Measurements from ENCODE around the gene HIC1. TPM values are rescaled to one million over a fixed set of nuclear protein-coding genes. Genes with fewer than 3 reads are reported as not detected.

HIC1 gene
- total and polyA plus RNA-seq, 4 donors = 1.1 to 69.2 (median 14.7) TPM

DNA sequence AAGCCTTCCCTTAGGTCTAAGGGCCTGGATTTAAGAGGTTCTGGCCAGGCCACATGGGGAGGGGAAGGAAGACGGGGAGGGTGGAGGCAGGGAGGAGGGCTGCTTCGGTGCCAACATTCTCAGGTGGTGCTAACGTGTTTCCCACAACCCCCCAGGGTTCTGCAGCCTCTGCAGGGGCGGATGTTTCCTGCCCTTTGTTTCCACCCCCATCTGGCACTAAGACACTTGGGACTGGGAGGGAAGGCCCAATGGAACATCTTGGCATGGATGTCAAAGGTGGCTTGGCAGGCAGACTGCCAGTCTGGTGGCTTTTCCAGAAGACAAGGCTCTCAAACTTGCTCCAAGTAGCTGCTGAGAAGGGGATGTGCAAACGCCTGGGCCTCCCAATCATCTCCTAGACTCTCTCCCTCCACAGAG, 12.7 kb downstream of the HIC1 start:
- intact Hi-C loops (cut with DNase I) = no loop called here
- 53 to 55% methylated on average over 5 of the region's 5 CpGs for WGBS, 2 donors
- no peak for ATAC-seq (ENCODE audit: low FRiP score)

DNA sequence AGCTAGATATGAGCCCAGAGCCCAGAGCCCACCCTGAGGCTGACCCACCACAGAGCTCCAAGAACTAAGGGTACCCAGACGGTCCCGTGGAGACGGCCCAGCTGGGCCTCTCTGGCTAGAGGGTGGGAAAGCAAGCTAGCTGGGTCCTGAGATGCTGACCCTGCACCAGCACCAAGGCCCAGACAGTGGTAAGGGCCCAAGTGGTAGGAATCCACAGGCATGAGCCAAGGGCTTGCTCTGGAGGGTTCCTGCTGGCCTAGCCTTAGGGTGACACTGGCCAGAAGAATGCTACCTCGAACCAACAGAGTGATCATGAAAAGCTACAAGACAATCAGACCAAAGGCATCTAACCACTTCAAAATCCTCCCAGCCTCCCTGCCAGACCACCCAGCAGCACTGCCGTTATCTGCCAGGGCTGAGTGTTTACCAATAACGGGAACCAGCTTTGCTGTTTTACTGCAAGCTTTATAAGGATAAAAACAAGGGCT, 13.2 kb downstream of the HIC1 start:
- 71% methylated on average over 6 of the region's 6 CpGs for WGBS, 2 donors
- ATAC-seq (ENCODE audit: low FRiP score) = no peak
- Histone ChIP-seq H3K4me1 (ENCODE audit: control insufficient read depth in 1 of 2, insufficient read depth in 2 of 2, low read length in 2 of 2) (no peaks in the 10 kb centered on the region), H3K9me3 (ENCODE audit: control insufficient read depth, low read length) (no peaks in the 10 kb centered on the region), H3K27ac (ENCODE audit: low read depth in 1 of 2, low read length in 2 of 2) (no peak overlapping the region), H3K36me3 (ENCODE audit: control insufficient read depth in 1 of 2, insufficient read depth in 2 of 2, low read length in 1 of 2) (peaks cover 0 to 3% of the 10 kb centered on the region in 2 donors), H3K27me3 (ENCODE audit: control insufficient read depth in 1 of 2, insufficient read depth in 2 of 2, low read length in 1 of 2) (no peaks in the 10 kb centered on the region), H3K4me3 (ENCODE audit: low read length in 2 of 2) (no peak overlapping the region)
- intact Hi-C loops (cut with DNase I) = no loop called here
- DNase-seq = peak in 1 of 2 donors; percentile 53

More for the DNA sequence above, 12.7 kb downstream of the HIC1 start:
- DNase-seq = peak in 1 of 2 donors; percentile 45
- Histone ChIP-seq H3K27me3 (ENCODE audit: control insufficient read depth in 1 of 2, insufficient read depth in 2 of 2, low read length in 1 of 2) (no peaks in the 10 kb centered on the region), H3K27ac (ENCODE audit: low read depth in 1 of 2, low read length in 2 of 2) (no peak overlapping the region), H3K4me1 (ENCODE audit: control insufficient read depth in 1 of 2, insufficient read depth in 2 of 2, low read length in 2 of 2) (no peaks in the 10 kb centered on the region), H3K4me3 (ENCODE audit: low read length in 2 of 2) (no peak overlapping the region), H3K36me3 (ENCODE audit: control insufficient read depth in 1 of 2, insufficient read depth in 2 of 2, low read length in 1 of 2) (peaks cover 0 to 3% of the 10 kb centered on the region in 2 donors), H3K9me3 (ENCODE audit: control insufficient read depth, low read length) (no peaks in the 10 kb centered on the region)

DNA sequence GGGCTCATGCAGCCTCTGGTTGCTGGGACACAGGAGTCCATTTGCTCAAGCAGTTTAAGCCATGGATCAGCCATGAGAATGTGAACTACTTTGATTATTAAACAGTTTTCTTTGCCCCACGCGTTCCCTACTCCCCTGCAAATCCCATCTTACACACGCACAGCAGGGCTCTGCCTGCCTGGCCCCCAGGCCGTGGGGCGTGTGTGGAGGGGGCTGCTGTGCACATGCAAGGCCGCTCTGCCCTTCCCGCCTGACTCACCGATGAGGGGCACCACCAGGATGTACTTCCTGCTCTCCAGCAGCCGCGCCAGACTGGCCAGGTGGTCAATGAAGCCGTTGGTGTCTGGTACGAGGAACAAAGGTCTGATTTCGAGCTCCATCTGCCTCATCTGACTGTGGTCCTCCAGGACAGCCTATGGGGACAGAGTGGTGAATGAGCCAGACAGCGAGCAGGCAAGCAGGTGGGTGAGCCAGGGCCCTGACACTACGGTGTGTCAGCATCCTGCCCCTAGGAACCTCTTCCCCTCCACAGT, 13.7 kb downstream of the HIC1 start:
- intact Hi-C loops (cut with DNase I) = no loop called here
- DNase-seq (peak in 1 of 2 donors; percentile 44), ATAC-seq (ENCODE audit: low FRiP score) (no peak)
- no peak overlapping the region for H3K4me3 ChIP-seq (ENCODE audit: low read length in 2 of 2)
- no peak overlapping the region for H3K27ac ChIP-seq (ENCODE audit: low read depth in 1 of 2, low read length in 2 of 2)
- H3K27me3 ChIP-seq (ENCODE audit: control insufficient read depth in 1 of 2, insufficient read depth in 2 of 2, low read length in 1 of 2) = no peaks in the 10 kb centered on the region
- peaks cover 0 to 3% of the 10 kb centered on the region in 2 donors for H3K36me3 ChIP-seq (ENCODE audit: control insufficient read depth in 1 of 2, insufficient read depth in 2 of 2, low read length in 1 of 2)
- H3K4me1 ChIP-seq (ENCODE audit: control insufficient read depth in 1 of 2, insufficient read depth in 2 of 2, low read length in 2 of 2) = no peaks in the 10 kb centered on the region
- WGBS, 2 donors = 82 to 85% methylated on average over 15 of the region's 15 CpGs
- no peaks in the 10 kb centered on the region for H3K9me3 ChIP-seq (ENCODE audit: control insufficient read depth, low read length)

DNA sequence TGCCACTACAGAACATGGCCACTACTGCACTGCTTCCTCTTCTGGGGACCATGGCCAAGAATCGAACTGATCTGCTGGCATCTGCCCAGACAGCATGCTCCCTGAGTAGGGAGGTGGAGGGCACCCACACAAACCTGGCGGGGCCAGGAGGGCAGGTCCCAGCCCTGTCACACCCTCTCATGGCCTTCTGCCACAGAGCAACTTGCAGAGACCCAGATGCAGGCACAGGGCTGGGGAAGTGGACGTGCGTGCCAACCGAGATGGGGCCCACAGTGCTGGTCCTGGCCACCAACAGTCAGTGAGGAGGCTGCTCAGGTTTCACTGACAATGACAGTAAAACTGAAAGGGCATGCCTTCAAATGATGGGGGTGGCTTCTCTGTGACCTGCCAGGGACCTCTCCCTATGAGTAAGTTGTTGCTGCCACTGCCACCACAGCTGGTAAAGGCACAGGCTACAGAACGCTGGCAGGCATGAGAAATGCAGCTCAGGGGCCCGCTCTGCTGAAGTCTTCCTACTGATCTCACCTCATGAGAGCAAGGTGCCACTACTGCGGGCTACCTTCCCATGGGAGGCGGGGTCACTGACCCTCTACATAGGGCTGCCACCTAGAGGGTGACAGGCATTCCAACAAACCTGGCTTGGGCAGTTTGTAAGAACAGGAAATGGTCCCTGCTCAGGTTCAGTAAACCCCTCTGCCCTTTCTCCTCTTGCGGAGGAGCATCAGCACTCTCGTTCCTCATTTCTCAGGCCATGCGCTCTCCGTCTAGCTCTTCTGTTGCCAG, 15.5 kb downstream of the HIC1 start:
- no peaks in the 10 kb centered on the region for H3K27me3 ChIP-seq (ENCODE audit: control insufficient read depth in 1 of 2, insufficient read depth in 2 of 2, low read length in 1 of 2)

DNA sequence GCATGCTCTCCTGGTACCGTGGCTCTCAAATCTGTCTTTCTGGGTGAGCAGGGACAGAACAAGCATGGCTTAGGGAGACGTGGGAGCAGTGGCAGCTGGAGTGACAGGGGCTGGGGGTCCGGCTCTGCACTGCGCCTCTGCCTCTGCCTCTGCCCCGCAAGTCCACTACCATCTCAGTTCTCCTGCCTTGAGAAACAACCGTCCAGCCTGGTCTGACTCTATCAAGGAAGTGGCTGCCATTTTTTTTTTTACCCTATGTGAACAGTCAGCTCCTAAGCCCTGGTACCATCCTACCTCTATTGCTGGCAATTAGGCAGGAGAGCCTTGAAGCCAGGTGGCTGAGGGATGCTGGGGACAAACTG, 16.1 kb downstream of the HIC1 start:
- Histone ChIP-seq H3K27ac (ENCODE audit: low read depth in 1 of 2, low read length in 2 of 2) (no peak overlapping the region), H3K27me3 (ENCODE audit: control insufficient read depth in 1 of 2, insufficient read depth in 2 of 2, low read length in 1 of 2) (no peaks in the 10 kb centered on the region), H3K4me1 (ENCODE audit: control insufficient read depth in 1 of 2, insufficient read depth in 2 of 2, low read length in 2 of 2) (no peaks in the 10 kb centered on the region), H3K36me3 (ENCODE audit: control insufficient read depth in 1 of 2, insufficient read depth in 2 of 2, low read length in 1 of 2) (no peaks in the 10 kb centered on the region), H3K4me3 (ENCODE audit: low read length in 2 of 2) (no peak overlapping the region), H3K9me3 (ENCODE audit: control insufficient read depth, low read length) (no peaks in the 10 kb centered on the region)
- ATAC-seq (ENCODE audit: low FRiP score) (no peak), DNase-seq (peak in 1 of 2 donors; percentile 36)
- intact Hi-C loops (cut with DNase I) = no loop called here
- WGBS, 2 donors = 86 to 88% methylated on average over 6 of the region's 6 CpGs

More for the DNA sequence above, 15.5 kb downstream of the HIC1 start:
- Histone ChIP-seq H3K4me1 (ENCODE audit: control insufficient read depth in 1 of 2, insufficient read depth in 2 of 2, low read length in 2 of 2) (no peaks in the 10 kb centered on the region), H3K4me3 (ENCODE audit: low read length in 2 of 2) (no peak overlapping the region), H3K9me3 (ENCODE audit: control insufficient read depth, low read length) (no peaks in the 10 kb centered on the region), H3K36me3 (ENCODE audit: control insufficient read depth in 1 of 2, insufficient read depth in 2 of 2, low read length in 1 of 2) (no peaks in the 10 kb centered on the region), H3K27ac (ENCODE audit: low read depth in 1 of 2, low read length in 2 of 2) (no peak overlapping the region)
- ATAC-seq (ENCODE audit: low FRiP score) (no peak), DNase-seq (peak in 1 of 2 donors; percentile 42)
- WGBS, 2 donors = 81 to 83% methylated on average over 13 of the region's 13 CpGs
- intact Hi-C loops (cut with DNase I) = no loop called here

DNA sequence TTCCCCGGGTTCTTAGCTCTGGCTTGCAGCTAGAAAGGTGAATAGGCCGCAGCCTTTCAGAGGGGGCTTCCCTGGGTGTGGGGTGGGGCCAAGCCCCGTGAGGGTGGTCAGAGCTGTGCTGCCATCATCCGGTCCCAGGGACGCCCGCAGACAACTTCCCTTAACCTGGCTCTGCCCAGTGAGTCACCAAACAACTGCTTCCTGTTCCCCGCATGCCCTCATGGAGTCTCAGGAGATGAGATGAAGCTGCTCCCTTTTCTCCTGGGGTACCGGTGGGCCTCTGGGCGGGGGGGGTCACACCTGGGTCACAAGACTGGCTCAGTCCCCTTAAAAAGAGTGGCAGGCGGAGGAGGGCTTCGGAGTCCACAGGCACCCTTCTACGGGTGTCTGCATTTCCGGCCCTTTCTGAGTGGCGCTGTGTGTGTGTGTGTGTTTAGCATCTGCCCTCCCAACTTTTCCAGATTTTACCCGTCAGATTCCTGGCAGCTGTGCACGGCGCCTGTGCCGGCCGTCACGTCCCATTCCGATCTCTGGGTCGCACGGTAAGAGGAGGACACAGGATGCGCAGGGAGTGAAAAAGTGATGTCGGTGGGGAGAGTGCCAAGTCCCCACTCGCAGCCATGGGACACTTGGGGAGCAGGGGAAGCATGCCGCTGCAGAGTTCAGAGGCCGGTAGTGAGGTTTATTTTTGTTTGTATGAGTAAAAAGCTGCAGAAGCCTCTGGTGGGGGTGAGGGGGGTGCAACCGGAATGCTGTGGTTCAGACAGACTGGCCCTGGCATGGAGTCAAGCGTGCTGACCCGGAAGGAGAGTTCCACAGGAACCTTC, 16.8 kb downstream of the HIC1 start:
- Histone ChIP-seq H3K27ac (ENCODE audit: low read depth in 1 of 2, low read length in 2 of 2) (no peak overlapping the region), H3K4me3 (ENCODE audit: low read length in 2 of 2) (no peak overlapping the region), H3K36me3 (ENCODE audit: control insufficient read depth in 1 of 2, insufficient read depth in 2 of 2, low read length in 1 of 2) (no peaks in the 10 kb centered on the region), H3K4me1 (ENCODE audit: control insufficient read depth in 1 of 2, insufficient read depth in 2 of 2, low read length in 2 of 2) (no peaks in the 10 kb centered on the region), H3K9me3 (ENCODE audit: control insufficient read depth, low read length) (no peaks in the 10 kb centered on the region), H3K27me3 (ENCODE audit: control insufficient read depth in 1 of 2, insufficient read depth in 2 of 2, low read length in 1 of 2) (no peaks in the 10 kb centered on the region)
- peak in 1 of 2 donors; percentile 47 for DNase-seq
- ATAC-seq (ENCODE audit: low FRiP score) = no peak
- intact Hi-C loops (cut with DNase I) = no loop called here
- 78 to 80% methylated on average over 31 of the region's 31 CpGs for WGBS, 2 donors

DNA sequence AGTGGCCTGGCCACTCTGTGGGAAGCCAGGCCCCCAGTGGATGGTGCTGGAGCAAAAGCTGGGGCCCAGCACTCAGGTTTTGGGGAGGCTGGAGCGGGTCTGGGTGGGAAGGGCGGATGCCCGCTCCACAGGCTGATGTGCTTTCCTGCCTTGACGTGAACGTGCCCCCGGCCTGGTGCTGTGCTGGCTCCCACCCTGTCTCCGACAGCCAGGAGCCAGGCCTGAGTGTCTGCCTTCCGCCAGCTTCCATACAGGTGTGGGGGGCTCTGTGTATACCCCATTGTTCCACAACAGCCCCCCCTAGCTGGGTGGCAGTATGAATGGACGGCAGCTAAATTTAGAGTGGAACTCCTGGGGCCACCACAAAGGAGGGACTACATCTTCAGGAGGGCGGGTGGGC, 20.0 kb downstream of the HIC1 start:
- Histone ChIP-seq H3K27me3 (ENCODE audit: control insufficient read depth in 1 of 2, insufficient read depth in 2 of 2, low read length in 1 of 2) (no peaks in the 10 kb centered on the region), H3K27ac (ENCODE audit: low read depth in 1 of 2, low read length in 2 of 2) (no peak overlapping the region), H3K36me3 (ENCODE audit: control insufficient read depth in 1 of 2, insufficient read depth in 2 of 2, low read length in 1 of 2) (peaks cover 3% of the 10 kb centered on the region in 2 donors), H3K4me1 (ENCODE audit: control insufficient read depth in 1 of 2, insufficient read depth in 2 of 2, low read length in 2 of 2) (no peaks in the 10 kb centered on the region), H3K9me3 (ENCODE audit: control insufficient read depth, low read length) (no peaks in the 10 kb centered on the region), H3K4me3 (ENCODE audit: low read length in 2 of 2) (no peak overlapping the region)
- ATAC-seq (ENCODE audit: low FRiP score) (no peak), DNase-seq (no peak)
- 80 to 84% methylated on average over 10 of the region's 10 CpGs for WGBS, 2 donors
- intact Hi-C loops (cut with DNase I) = no loop called here

DNA sequence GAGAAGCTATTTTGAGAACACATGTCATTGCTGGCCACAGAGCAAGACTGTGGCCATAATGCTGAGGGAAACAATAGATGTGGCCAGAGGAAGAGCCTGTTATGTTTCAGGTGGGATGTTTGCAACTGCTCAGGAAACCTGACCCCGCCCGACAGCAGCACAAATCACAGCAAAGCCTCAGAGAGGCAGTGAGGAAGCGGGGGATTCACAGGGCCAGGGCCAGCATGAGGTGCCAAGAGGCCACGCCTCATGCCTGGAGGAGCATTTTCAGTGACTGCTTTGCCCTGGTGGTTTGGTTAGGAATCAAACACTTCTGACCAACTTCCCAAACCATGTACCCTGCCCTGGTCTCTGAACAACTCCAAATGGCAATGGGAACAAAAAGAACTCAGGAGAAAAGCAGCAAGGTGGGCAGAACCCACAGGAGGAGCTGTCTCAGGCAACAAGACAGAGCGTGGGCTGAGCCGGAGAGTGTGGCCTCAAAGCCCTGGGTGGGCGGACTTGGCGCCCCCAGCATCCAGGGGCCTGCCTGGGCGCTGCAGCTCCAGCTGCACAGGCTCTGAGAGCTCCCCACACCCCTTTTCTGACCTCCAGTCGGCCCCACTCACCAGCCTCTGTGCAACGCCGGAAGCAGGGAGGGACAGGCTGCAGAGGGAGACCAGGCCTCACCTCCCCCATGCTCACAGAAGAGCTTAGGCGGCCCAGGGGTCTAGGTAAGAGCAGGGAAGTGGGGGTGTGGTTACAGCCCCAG, 20.6 kb downstream of the HIC1 start:
- Histone ChIP-seq H3K4me3 (ENCODE audit: low read length in 2 of 2) (no peak overlapping the region), H3K36me3 (ENCODE audit: control insufficient read depth in 1 of 2, insufficient read depth in 2 of 2, low read length in 1 of 2) (peaks cover 3% of the 10 kb centered on the region in 2 donors), H3K4me1 (ENCODE audit: control insufficient read depth in 1 of 2, insufficient read depth in 2 of 2, low read length in 2 of 2) (no peaks in the 10 kb centered on the region), H3K27me3 (ENCODE audit: control insufficient read depth in 1 of 2, insufficient read depth in 2 of 2, low read length in 1 of 2) (no peaks in the 10 kb centered on the region), H3K27ac (ENCODE audit: low read depth in 1 of 2, low read length in 2 of 2) (no peak overlapping the region), H3K9me3 (ENCODE audit: control insufficient read depth, low read length) (no peaks in the 10 kb centered on the region)
- DNase-seq (peak in 1 of 2 donors; percentile 63), ATAC-seq (ENCODE audit: low FRiP score) (peak; percentile 64)
- WGBS, 2 donors = 82 to 84% methylated on average over 13 of the region's 13 CpGs
- intact Hi-C loops (cut with DNase I) = no loop called here

Measured in aorta (tissue), 5 donors.